Colon (tissue), 2 donors: ENCODE data around the gene TSBP1.
"Not testable (repeated sequence)": the region's sequence is repeated elsewhere in the genome, so short reads cannot be mapped to it uniquely, and the experiment has no call there.

ENCODE experiments used
- FAIRE-seq: peaks from 2 replicates; lab custom pipeline; 2012; peaks lifted over from hg19 to GRCh38; lab: Jason Lieb, UNC
- donor health status: control.
- donor health status: control.

Gene TSBP1

GRCh38 chr6:32375739-32376529, 4.2 kb upstream of the TSBP1 start:
- FAIRE-seq, result no peak

DNA sequence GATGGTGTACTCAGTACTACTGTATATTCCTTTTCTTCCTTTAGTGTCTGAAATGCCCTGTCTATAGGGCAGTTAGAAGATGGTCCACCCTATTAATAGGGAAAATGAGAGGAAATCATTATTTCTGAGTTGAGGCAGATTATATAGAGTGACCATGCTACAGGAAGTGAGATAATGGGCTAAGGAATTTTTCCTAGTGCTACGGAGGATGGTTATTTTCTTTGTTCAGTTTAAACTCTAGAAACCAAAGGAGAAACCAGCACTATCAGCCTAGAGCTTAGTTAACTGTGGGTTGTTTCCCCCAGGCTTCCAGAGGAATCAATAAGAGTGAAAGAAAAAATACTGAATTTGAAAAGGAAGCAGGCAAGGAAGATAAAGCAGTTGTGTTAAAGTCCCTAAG, 474 bp downstream of the TSBP1 start:
- no peak for FAIRE-seq

DNA sequence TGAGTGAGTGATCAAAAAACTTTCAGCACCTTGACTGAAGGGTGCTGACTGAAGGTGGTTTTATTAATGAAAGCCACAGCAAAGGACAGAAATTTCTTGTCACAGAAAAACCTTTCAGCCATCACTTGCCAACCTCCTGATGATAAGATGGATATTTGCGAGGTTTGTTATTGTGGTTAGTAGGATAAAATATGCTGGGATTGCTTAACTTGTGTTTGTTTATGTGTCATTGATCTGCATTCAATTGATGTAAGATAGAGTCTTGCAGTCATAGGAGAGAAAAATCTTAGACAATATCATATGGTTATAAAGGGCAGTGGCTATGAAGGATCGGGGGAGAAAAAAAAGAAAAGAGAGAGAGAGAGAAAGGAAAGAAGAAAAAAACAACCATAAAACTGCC, 1.2 kb downstream of the TSBP1 start:
- no peak for FAIRE-seq

GRCh38 chr6:32369660-32370059, 2.0 kb downstream of the TSBP1 start:
- FAIRE-seq, result no peak

DNA sequence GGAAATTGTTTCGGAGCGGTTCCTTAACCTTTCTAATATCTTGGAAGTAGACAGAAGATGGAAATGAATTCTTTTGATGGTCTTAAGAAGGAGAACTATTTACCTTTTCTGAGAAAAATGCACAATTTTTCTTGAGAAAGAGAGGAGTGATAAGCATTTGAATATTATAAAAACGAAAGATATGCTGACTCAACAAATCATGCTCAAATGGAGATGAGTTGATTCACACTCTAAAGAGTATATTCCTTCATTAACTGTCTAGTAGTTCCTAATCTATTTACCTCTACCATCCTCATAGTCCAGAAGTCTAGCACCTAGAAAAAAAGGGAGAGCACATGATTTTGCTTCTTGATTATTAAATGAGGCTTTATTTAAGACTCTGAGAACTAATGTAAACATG, 4.1 kb downstream of the TSBP1 start:
- no peak for FAIRE-seq

DNA sequence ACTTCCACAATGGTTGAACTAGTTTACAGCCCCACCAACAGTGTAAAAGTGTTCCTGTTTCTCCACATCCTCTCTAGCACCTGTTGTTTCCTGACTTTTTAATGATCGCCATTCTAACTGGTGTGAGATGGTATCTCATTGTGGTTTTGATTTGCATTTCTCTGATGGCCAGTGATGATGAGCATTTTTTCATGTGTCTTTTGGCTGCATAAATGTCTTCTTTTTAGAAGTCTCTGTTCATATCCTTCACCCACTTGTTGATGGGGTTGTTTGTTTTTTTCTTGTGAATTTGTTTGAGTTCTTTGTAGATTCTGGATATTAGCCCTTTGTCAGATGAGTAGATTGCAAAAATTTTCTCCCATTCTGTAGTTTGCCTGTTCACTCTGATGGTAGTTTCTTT, 12.5 kb downstream of the TSBP1 start:
- not testable (repeated sequence) for FAIRE-seq

DNA sequence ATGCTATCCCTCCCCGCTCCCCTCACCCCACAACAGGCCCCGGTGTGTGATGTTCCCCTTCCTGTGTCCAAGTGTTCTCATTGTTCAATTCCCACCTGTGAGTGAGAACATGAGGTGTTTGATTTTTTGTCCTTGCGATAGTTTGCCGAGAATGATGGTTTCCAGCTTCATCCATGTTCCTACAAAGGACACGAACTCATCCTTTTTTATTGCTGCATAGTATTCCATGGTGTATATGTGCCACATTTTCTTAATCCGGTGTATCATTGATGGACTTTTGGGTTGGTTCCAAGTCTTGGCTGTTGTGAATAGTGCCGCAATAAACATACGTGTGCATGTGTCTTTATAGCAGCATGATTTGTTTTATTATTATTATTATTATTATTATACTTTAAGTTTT, 13.2 kb downstream of the TSBP1 start:
- FAIRE-seq, result not testable (repeated sequence)

GRCh38 chr6:32355018-32355417, 16.7 kb downstream of the TSBP1 start:
- no peak for FAIRE-seq

DNA sequence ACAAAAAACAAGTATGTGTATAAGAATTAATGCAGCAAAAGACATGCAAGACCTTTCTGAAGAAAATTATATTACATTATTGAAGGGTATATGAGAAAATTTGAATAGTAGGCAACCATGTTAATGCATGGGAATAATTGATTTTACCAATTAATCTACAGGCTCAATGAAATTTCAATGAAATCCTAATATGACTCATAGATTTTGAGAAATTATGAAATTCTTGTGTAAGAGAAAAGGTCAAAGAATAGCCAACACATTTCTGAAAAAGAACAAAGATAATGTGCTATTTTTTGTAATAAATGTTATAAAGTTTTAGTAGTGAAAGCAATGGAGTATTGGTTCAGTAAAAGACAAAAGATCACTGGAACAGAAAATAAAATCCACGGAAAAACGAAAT, 18.4 kb downstream of the TSBP1 start:
- no peak for FAIRE-seq

DNA sequence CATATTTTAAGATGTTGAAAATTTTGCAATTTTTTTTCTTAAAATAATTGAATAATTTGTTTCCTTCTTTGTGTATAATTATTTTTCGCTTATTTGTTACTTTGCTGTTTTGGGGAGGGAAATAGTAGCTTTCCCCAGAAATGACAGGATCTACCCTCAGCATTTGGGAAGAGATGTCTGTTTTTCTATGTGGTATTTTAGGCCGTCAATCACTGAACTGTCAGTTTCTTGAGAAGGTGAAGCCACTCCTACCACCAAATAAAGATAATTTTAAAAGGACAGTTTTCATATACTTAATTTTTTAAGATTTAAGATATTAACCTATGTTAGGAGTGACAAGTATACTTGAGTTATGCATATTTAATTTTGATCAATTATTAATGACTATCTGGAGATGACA, 31.5 kb downstream of the TSBP1 start:
- FAIRE-seq, result no peak

GRCh38 chr6:32337186-32337805, 34.4 kb downstream of the TSBP1 start:
- no peak for FAIRE-seq

DNA sequence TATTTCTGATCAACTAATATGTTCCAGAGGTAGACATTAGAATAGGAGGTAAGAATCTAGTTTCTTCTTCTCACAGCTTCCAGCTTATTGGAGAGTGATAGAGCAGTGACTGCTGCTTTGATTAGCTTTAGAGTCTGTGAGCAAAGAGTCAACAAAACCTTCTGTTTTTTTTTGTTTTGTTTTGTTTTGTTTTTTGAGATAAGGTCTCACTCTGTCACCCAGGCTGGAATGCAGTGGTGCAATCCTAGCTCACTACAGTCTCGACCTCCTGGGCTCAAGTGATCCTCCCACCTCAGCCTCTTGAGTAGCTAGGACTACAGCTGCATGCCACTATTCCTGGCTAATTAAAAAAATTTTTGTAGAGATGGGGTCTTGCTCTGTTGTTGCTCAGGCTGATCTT, 39.3 kb downstream of the TSBP1 start:
- no peak for FAIRE-seq

GRCh38 chr6:32329141-32329540, 42.6 kb downstream of the TSBP1 start:
- FAIRE-seq, result no peak

DNA sequence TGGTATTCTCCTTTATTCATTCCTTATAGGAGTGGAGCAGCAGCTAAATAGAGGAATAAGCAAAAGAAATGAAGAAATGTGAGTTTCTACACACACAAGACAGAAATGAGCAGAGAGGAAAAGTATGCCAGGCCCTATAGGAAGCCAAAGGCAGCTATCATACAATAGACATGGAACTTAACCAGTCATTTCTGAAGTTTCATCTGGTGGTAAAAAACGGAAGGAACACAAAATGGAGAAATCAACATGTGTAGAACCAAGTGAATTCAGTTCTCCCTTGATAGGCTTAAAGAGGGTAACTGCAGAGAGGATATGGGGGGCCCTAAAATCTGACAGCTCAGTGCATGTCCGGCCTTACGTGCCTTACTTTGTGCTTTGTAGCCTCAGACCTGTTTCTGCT, 44.6 kb downstream of the TSBP1 start:
- no peak for FAIRE-seq

- no peak for FAIRE-seq
Observed at GRCh38 chr6:32318501-32318900, 53.2 kb downstream of the TSBP1 start.

DNA sequence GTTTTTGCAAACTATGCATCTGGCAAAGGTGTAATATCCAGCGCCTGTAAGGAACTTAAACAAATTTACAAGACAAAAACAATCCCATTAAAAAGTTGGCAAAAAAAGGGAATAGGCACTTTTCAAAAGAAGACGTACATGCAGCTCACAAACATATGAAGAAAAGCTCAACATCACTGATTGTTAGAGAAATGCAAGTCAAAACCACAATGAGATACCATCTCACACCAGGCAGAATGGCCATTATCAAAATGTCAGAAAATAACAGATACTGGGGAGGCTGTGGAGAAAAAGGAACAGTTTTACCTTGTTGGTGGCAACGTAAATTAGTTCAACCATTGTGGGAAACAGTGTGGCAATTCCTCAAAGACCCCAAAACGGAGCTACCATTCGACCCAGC, 54.2 kb downstream of the TSBP1 start:
- no peak for FAIRE-seq

DNA sequence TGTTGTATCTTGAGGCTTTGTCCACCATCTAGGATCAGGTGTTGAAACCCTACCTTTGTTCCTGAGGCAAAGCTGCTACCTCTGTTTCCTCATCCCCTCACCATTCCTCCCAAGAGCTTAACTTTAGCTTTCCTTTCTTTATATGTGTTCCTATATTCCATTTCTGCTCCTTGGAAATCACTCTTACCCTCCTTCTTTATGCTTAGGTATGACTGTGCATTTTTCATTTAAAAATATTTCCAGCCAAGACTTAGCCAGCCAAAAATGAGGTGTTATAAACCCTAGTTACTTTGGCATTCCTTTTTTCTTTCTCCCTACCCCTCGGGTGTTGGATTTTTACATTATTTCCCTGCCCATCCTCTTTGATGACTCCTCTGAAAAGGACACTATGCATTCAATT, 57.7 kb downstream of the TSBP1 start:
- no peak for FAIRE-seq

GRCh38 chr6:32298632-32299336, 72.9 kb downstream of the TSBP1 start:
- no peak for FAIRE-seq

GRCh38 chr6:32294980-32295379, 76.7 kb downstream of the TSBP1 start:
- not testable (repeated sequence) for FAIRE-seq

- FAIRE-seq, result no peak
Observed at GRCh38 chr6:32294566-32294965, 77.1 kb downstream of the TSBP1 start.

- no peak for FAIRE-seq
Observed at GRCh38 chr6:32293695-32294094, 78.0 kb downstream of the TSBP1 start.

GRCh38 chr6:32291543-32291942, 80.2 kb downstream of the TSBP1 start:
- no peak for FAIRE-seq

DNA sequence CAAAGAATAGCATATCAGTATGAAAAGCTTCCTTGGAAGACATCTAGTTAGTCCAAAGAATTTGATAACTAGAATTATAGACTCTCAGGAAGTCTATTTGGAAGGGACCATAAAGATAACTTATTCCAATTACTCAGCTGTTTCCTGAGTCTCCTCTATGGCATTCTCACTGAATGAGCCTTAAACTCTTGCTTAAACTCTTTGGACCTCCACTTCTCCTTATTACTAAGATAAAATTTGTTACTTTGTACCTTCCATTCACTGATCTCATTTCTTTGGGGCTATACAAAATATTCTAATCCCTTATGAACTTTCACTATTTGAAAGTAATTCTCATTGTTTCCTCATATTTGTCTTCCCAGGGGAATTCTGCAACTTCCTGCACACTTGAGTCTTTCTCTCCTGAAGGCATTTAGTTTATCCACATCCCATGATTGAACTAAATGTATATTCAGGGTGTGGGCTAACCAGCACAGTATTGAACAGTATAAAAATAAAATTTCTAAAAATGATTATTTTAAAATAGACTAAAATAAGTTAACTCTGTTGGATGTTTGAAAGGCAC, 80.7 kb downstream of the TSBP1 start:
- FAIRE-seq, result no peak
